OCI-LY1 (cell line): ENCODE results near the gene ABLIM2.

ENCODE experiments used
- H2AFZ ChIP-seq: fragments of 200-600 bp; sonication (generic), shearing (Covaris generic); 2 replicates; pipeline ENCODE4 v1.6.0; 2014; ENCODE audit warnings: antibody characterized with exemption, mild to moderate bottlenecking, low read length
- H3F3A ChIP-seq: fragments of 200-600 bp; sonication (generic), shearing (Covaris generic); 2 replicates; pipeline ENCODE4 v1.6.0; 2014; ENCODE audit warnings: mild to moderate bottlenecking, antibody characterized with exemption, low read length, moderate library complexity; ENCODE audit not compliant: insufficient read depth
- H3K27ac ChIP-seq: fragments of 200-600 bp; sonication (generic); 2 replicates; pipeline ENCODE4 v1.5.1; 2014; ENCODE audit warnings: low read length, mixed run types, mild to moderate bottlenecking, low read depth; ENCODE audit not compliant: poor library complexity, severe bottlenecking
- H3K27me3 ChIP-seq: fragments of 200-600 bp; sonication (generic); 2 replicates; pipeline ENCODE4 v1.6.0; 2014; ENCODE audit warnings: antibody characterized with exemption, mild to moderate bottlenecking, low read length, moderate library complexity; ENCODE audit not compliant: insufficient read depth
- H3K36me3 ChIP-seq: fragments of 200-600 bp; sonication (generic); 2 replicates; pipeline ENCODE4 v1.6.1; 2014; ENCODE audit warnings: mild to moderate bottlenecking, antibody characterized with exemption, low read length, moderate library complexity, mixed read lengths; ENCODE audit not compliant: insufficient read depth
- H3K4me1 ChIP-seq: fragments of 200-600 bp; sonication (generic); 2 replicates; pipeline ENCODE4 v1.5.1; 2014; ENCODE audit warnings: mild to moderate bottlenecking, low read length, moderate library complexity; ENCODE audit not compliant: insufficient read depth, severe bottlenecking
- H3K4me2 ChIP-seq: fragments of 200-600 bp; sonication (generic), shearing (Covaris generic); 2 replicates; pipeline ENCODE4 v1.6.1; 2014; ENCODE audit warnings: low read length
- H3K4me3 ChIP-seq: fragments of 200-600 bp; sonication (generic); 2 replicates; pipeline ENCODE4 v1.5.1; 2014; ENCODE audit warnings: low read length, low read depth, mild to moderate bottlenecking, mixed read lengths; ENCODE audit not compliant: poor library complexity, severe bottlenecking
- H3K79me2 ChIP-seq: fragments of 200-600 bp; shearing (Covaris generic); 2 replicates; pipeline ENCODE4 v1.6.1; 2016; ENCODE audit warnings: mixed run types, low read length, mixed read lengths; ENCODE audit not compliant: insufficient read depth
- H3K9ac ChIP-seq: fragments of 200-600 bp; sonication (generic), shearing (Covaris generic); 2 replicates; pipeline ENCODE4 v1.6.1; 2014; ENCODE audit warnings: mild to moderate bottlenecking, low read length, mixed read lengths
- H3K9me2 ChIP-seq: fragments of 200-600 bp; sonication (generic), shearing (Covaris generic); 2 replicates; pipeline ENCODE4 v1.6.1; 2014; ENCODE audit warnings: low read depth, mild to moderate bottlenecking, low read length, mixed read lengths
- H3K9me3 ChIP-seq: fragments of 200-600 bp; shearing (Covaris generic); 2 replicates; pipeline ENCODE4 v1.6.1; 2014; ENCODE audit warnings: low read length, mixed read lengths
- H4K20me1 ChIP-seq: fragments of 200-600 bp; sonication (generic), shearing (Covaris generic); 2 replicates; pipeline ENCODE4 v1.6.0; 2016; ENCODE audit warnings: mild to moderate bottlenecking, low read length; ENCODE audit not compliant: insufficient read depth
- EZH2 ChIP-seq: fragments of 200-600 bp; sonication (generic), shearing (Covaris generic); IDR thresholded peaks from 2 replicates; pipeline ENCODE4 v1.8.0; 2017; ENCODE audit warnings: borderline replicate concordance, mixed run types, mild to moderate bottlenecking, antibody characterized with exemption, low read length, moderate library complexity, mixed read lengths
- TF ChIP-seq, protein P1 (sequence below): fragments of 200-600 bp; sonication (generic), shearing (Covaris generic); IDR thresholded peaks from 2 replicates; pipeline ENCODE4 v1.5.1; 2017; ENCODE audit warnings: mild to moderate bottlenecking, antibody characterized with exemption, low read length, moderate library complexity, mixed read lengths

Gene ABLIM2

DNA sequence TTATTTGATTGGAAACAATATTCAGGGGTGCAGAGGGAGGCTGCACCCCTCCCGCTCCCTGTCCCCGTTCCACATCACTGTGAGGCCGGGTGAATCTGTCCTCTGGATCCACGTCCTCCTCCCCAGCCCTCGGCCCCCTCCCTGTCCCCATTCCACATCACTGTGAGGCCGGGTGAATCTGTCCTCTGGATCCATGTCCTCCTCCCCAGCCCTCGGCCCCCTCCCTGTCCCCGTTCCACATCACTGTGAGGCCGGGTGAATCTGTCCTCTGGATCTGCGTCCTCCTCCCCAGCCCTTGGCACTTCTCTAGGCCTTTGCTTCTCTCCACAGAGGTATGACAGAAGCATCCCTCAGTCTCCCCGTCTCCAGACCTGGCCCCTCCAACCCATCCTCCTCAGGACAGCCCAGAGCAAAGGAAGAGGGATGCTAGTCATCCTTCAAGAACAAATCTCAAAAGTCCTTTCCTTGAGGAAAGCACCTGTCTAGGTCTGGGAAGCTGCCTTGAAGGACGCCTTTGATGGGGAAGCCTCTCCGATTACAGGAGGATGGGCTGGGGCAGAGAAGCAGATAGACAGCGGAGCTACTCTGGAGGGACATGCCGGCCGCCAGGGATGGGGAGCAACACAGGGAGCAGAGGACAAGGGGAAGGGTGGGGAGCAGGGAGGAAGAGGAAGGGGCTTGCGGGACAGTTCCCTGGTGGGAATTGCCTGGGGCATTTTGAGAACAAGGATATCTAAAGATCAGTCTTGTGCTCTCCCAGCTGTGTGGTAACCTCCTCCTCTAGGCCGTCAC is 208.1 kb downstream of the ABLIM2 start:
- H3K9ac ChIP-seq = no peak overlapping the region
- H3K79me2 ChIP-seq = no peaks in the 10 kb centered on the region
- no peaks in the 10 kb centered on the region for H3K9me2 ChIP-seq
- no peak overlapping the region for H3K4me2 ChIP-seq
- H3K4me1 ChIP-seq = no peaks in the 10 kb centered on the region
- H3F3A ChIP-seq = no peaks in the 10 kb centered on the region
- H4K20me1 ChIP-seq = no peaks in the 10 kb centered on the region
- H3K27ac ChIP-seq = no peak overlapping the region
- no peaks in the 10 kb centered on the region for H3K9me3 ChIP-seq
- no peak overlapping the region for H2AFZ ChIP-seq
- H3K27me3 ChIP-seq = no peaks in the 10 kb centered on the region
- no peaks in the 10 kb centered on the region for H3K36me3 ChIP-seq
- TF ChIP-seq EZH2 = no peak
- TF ChIP-seq, protein P1, sequence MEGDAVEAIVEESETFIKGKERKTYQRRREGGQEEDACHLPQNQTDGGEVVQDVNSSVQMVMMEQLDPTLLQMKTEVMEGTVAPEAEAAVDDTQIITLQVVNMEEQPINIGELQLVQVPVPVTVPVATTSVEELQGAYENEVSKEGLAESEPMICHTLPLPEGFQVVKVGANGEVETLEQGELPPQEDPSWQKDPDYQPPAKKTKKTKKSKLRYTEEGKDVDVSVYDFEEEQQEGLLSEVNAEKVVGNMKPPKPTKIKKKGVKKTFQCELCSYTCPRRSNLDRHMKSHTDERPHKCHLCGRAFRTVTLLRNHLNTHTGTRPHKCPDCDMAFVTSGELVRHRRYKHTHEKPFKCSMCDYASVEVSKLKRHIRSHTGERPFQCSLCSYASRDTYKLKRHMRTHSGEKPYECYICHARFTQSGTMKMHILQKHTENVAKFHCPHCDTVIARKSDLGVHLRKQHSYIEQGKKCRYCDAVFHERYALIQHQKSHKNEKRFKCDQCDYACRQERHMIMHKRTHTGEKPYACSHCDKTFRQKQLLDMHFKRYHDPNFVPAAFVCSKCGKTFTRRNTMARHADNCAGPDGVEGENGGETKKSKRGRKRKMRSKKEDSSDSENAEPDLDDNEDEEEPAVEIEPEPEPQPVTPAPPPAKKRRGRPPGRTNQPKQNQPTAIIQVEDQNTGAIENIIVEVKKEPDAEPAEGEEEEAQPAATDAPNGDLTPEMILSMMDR = no peak
- H3K4me3 ChIP-seq = no peak overlapping the region

GRCh38 chr4:7949759-7950158 is 208.9 kb downstream of the ABLIM2 start:
- H3K27ac ChIP-seq = no peak overlapping the region
- H3K9me3 ChIP-seq = no peaks in the 10 kb centered on the region
- TF ChIP-seq EZH2 = no peak
- TF ChIP-seq, protein P1 = no peak
- no peaks in the 10 kb centered on the region for H3K36me3 ChIP-seq
- no peak overlapping the region for H3K9ac ChIP-seq
- no peaks in the 10 kb centered on the region for H4K20me1 ChIP-seq
- H3K27me3 ChIP-seq = no peaks in the 10 kb centered on the region
- H3K79me2 ChIP-seq = no peaks in the 10 kb centered on the region
- H3K4me2 ChIP-seq = no peak overlapping the region
- H3K4me3 ChIP-seq = no peak overlapping the region
- H3F3A ChIP-seq = no peaks in the 10 kb centered on the region
- no peak overlapping the region for H2AFZ ChIP-seq
- no peaks in the 10 kb centered on the region for H3K9me2 ChIP-seq
- H3K4me1 ChIP-seq = no peaks in the 10 kb centered on the region

DNA sequence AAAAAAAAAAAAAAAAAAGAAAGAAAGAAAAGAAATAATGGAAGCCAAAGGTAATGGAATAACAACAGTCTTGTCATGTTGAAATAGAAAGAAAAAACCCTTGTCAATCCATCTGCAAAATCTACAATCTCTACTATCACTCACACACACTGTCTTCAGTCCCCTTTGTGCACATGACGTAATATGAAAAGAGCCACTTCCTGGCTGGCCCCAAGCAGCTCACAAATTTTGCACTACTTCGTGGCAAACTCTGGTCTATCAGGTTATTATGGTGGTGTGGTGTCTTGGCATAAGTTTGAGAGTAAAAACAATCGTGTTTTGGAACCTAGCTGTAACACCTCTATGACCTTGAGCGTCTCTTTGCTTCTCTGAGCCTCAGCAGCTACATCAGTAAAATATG is 210.7 kb downstream of the ABLIM2 start:
- Histone ChIP-seq H3F3A (no peaks in the 10 kb centered on the region), H3K27ac (no peak overlapping the region), H3K27me3 (no peaks in the 10 kb centered on the region), H3K4me3 (no peak overlapping the region), H2AFZ (no peak overlapping the region), H3K9me2 (no peaks in the 10 kb centered on the region), H3K4me2 (no peak overlapping the region), H3K36me3 (no peaks in the 10 kb centered on the region), H3K79me2 (no peaks in the 10 kb centered on the region), H4K20me1 (no peaks in the 10 kb centered on the region), H3K4me1 (no peaks in the 10 kb centered on the region), H3K9me3 (no peaks in the 10 kb centered on the region), H3K9ac (no peak overlapping the region)
- TF ChIP-seq, protein P1 = no peak
- TF ChIP-seq EZH2 = no peak
